PC-3 (cell line): ENCODE data around the gene TAS1R2. TPM values are rescaled to one million over a fixed set of nuclear protein-coding genes. Genes with fewer than 3 reads are reported as not detected.

ENCODE experiments used
- ATAC-seq: fragments of 200-7000 bp; cut with Tn5 transposase; 2 replicates; pipeline ENCODE4 v1.9.1; 2020; ENCODE audit warnings: mild to moderate bottlenecking, moderate library complexity
- BruUV-seq: library from RNA; stranded (reverse); fragments of 400-500 nt; replicated peaks from 2 replicates; lab custom pipeline; 2021; lab: Mats Ljungman, UMichigan
- CTCF ChIA-PET: fragments of 300-600 bp; sonication (Branson Sonifier 250); formaldehyde crosslinking; loops from one replicate; lab custom pipeline; 2022; ENCODE audit warnings: antibody characterized with exemption; lab: Charles Lee
- POLR2A ChIA-PET: fragments of 300-600 bp; sonication (Branson Sonifier 250); formaldehyde crosslinking; loops from one replicate; lab custom pipeline; 2022; ENCODE audit warnings: antibody characterized with exemption; ENCODE audit not compliant: unreplicated experiment; lab: Charles Lee
- DNase-seq: peaks from one replicate; pipeline ENCODE4 v3.0.0-alpha.2; 2015
- H2AFZ ChIP-seq: fragments of 300-600 bp; sonication (generic); 2 replicates; pipeline ENCODE4 v1.6.0; 2016; ENCODE audit warnings: antibody characterized with exemption, low read length
- H3F3A ChIP-seq: fragments of 300-600 bp; sonication (generic); one replicate; pipeline ENCODE4 v1.6.0; 2017; ENCODE audit warnings: antibody characterized with exemption, low read length, control low read depth, mild to moderate bottlenecking; ENCODE audit not compliant: unreplicated experiment
- H3K27ac ChIP-seq: fragments of 300-600 bp; sonication (generic); 2 replicates; pipeline ENCODE4 v1.5.1; 2016; ENCODE audit warnings: mild to moderate bottlenecking, low read length
- H3K27me3 ChIP-seq: fragments of 300-600 bp; sonication (generic); 2 replicates; pipeline ENCODE4 v1.6.1; 2016; ENCODE audit warnings: low read length, mixed read lengths
- H3K36me3 ChIP-seq: fragments of 300-600 bp; sonication (generic); 2 replicates; pipeline ENCODE4 v1.6.1; 2016; ENCODE audit warnings: low read depth, mixed run types, low read length, mixed read lengths
- H3K4me1 ChIP-seq: fragments of 300-600 bp; sonication (generic); 2 replicates; pipeline ENCODE4 v1.5.1; 2016; ENCODE audit warnings: low read length; ENCODE audit not compliant: insufficient read depth
- H3K4me2 ChIP-seq: fragments of 300-600 bp; sonication (generic); 2 replicates; pipeline ENCODE4 v1.6.0; 2016; ENCODE audit warnings: low read length
- H3K4me3 ChIP-seq: fragments of 300-600 bp; sonication (generic); 2 replicates; pipeline ENCODE4 v1.5.1; 2016; ENCODE audit warnings: mild to moderate bottlenecking, low read length, mixed read lengths
- H3K79me2 ChIP-seq: fragments of 300-600 bp; sonication (generic); 2 replicates; pipeline ENCODE4 v1.6.1; 2017; ENCODE audit warnings: low read length, mixed read lengths
- H3K9ac ChIP-seq: fragments of 300-600 bp; sonication (generic); 2 replicates; pipeline ENCODE4 v1.6.0; 2016; ENCODE audit warnings: mild to moderate bottlenecking, low read length
- H3K9me2 ChIP-seq: fragments of 300-600 bp; sonication (generic); replicated peaks from 2 replicates; pipeline ENCODE4 v1.6.1; 2016; ENCODE audit warnings: mixed run types, low read length, mixed read lengths
- H3K9me3 ChIP-seq: fragments of 300-600 bp; sonication (generic); 2 replicates; pipeline ENCODE4 v1.6.1; 2016; ENCODE audit warnings: low read length, mixed read lengths
- H4K20me1 ChIP-seq: fragments of 300-600 bp; sonication (generic); 2 replicates; pipeline ENCODE4 v1.6.1; 2016; ENCODE audit warnings: low read length, mixed read lengths
- CTCF ChIP-seq: fragments of 300-600 bp; sonication (generic); conservative IDR thresholded peaks from 2 replicates; pipeline ENCODE4 v1.5.1; 2017; ENCODE audit warnings: antibody characterized with exemption, low read depth, mild to moderate bottlenecking, low read length
- EZH2 ChIP-seq: fragments of 300-600 bp; sonication (generic); IDR thresholded peaks from one replicate; pipeline ENCODE4 v1.6.1; 2017; ENCODE audit warnings: antibody characterized with exemption, mild to moderate bottlenecking, low read length; ENCODE audit not compliant: unreplicated experiment
- EZH2phosphoT487 ChIP-seq: fragments of 300-600 bp; sonication (generic); IDR thresholded peaks from 2 replicates; pipeline ENCODE4 v1.6.1; 2018; ENCODE audit warnings: mild to moderate bottlenecking, antibody characterized with exemption, low read length, borderline replicate concordance
- intact Hi-C: fragments of 100-400 bp; cut with micrococcal nuclease; formaldehyde crosslinking; loops from 2 replicates; pipeline ENCODE4 v1.9.0; 2023
- total RNA-seq: library from RNA; depleted of rRNA; stranded (reverse); fragments of >200 nt; gene quantifications from 2 replicates; pipeline ENCODE4 v1.2.3, GENCODE V29; 2014

Gene TAS1R2
- total RNA-seq, 1 experiment from 2014 or later, result not detected

GRCh38 chr1:18907021-18907916, 47.8 kb upstream of the TAS1R2 start:
- POLR2A ChIA-PET, result no interaction called here
- no TSS peak for BruUV-seq
- no peak for ATAC-seq

GRCh38 chr1:18903291-18903756, 43.9 kb upstream of the TAS1R2 start:
- peaks cover 6% of the 10 kb centered on the region for H3F3A ChIP-seq
- H3K4me2 ChIP-seq, result peak overlapping the region; percentile 96
- H3K27me3 ChIP-seq, result no peaks in the 10 kb centered on the region
- POLR2A ChIA-PET, result interaction anchor here (0.6 kb wide), 2 partner anchors 73 to 238 kb away, joined by 4 read pairs; no protein-coding TSS in a partner anchor
- intact Hi-C loops, result loop anchor here (5.0 to 10.0 kb wide), 2 partner anchors 54 to 341 kb away; partner anchors contain the start of gene IFFO2
- peaks cover 11% of the 10 kb centered on the region; the same call in 1 of the 2 replicates for H3K36me3 ChIP-seq
- H3K4me3 ChIP-seq, result peak overlapping the region; percentile 96
- BruUV-seq, result TSS peak; percentile 87
- H3K9me3 ChIP-seq, result no peaks in the 10 kb centered on the region
- no peaks in the 10 kb centered on the region for H3K9me2 ChIP-seq
- TF ChIP-seq EZH2 (no peak), EZH2phosphoT487 (no peak), CTCF (no peak)
- DNase-seq (no peak), ATAC-seq (peak; percentile 6)
- peaks cover 4% of the 10 kb centered on the region; the same call in 1 of the 2 replicates for H3K79me2 ChIP-seq
- H3K9ac ChIP-seq, result peak overlapping the region; percentile 86
- H3K4me1 ChIP-seq, result peaks cover 26% of the 10 kb centered on the region
- peak overlapping the region; percentile 86 for H3K27ac ChIP-seq
- CTCF ChIA-PET, result interaction anchor here (1.0 to 1.1 kb wide), 2 partner anchors 10 to 11 kb away, joined by 5 to 7 read pairs; no protein-coding TSS in a partner anchor
- H4K20me1 ChIP-seq, result no peaks in the 10 kb centered on the region
- H2AFZ ChIP-seq, result peak overlapping the region; percentile 84

More at GRCh38 chr1:18907021-18907916, 47.8 kb upstream of the TAS1R2 start:
- no peak overlapping the region for H3K27ac ChIP-seq
- no peaks in the 10 kb centered on the region for H3K27me3 ChIP-seq
- no peak overlapping the region for H2AFZ ChIP-seq
- peaks cover 6% of the 10 kb centered on the region for H3F3A ChIP-seq
- H3K9me2 ChIP-seq, result no peaks in the 10 kb centered on the region
- DNase-seq, result peak; percentile 76
- no peak overlapping the region for H3K4me2 ChIP-seq
- no peak overlapping the region for H3K4me3 ChIP-seq
- TF ChIP-seq CTCF (peak; percentile 95), EZH2phosphoT487 (no peak), EZH2 (no peak)
- no peak overlapping the region for H3K9ac ChIP-seq
- 0 out of 2 replicates have a peak, but pooled peaks cover 1% of the 10 kb centered on the region for H3K79me2 ChIP-seq
- peaks cover 18% of the 10 kb centered on the region for H3K4me1 ChIP-seq
- CTCF ChIA-PET, result interaction anchor here (0.5 to 1.2 kb wide), 9 partner anchors 10 to 256 kb away, joined by 3 to 7 read pairs (median 4); no protein-coding TSS in a partner anchor
- H3K9me3 ChIP-seq, result no peaks in the 10 kb centered on the region
- intact Hi-C loops, result loop anchor here (1.0 to 10.0 kb wide), 2 partner anchors 189 to 338 kb away; no protein-coding TSS in a partner anchor
- no peaks in the 10 kb centered on the region for H4K20me1 ChIP-seq
- peaks cover 30% of the 10 kb centered on the region for H3K36me3 ChIP-seq
